Adrenal gland (tissue), 5 donors: ENCODE data around the gene LRRC55.

Experiments used
- CTCF ChIP-seq, 6 experiments: fragments of 450-650 bp in 4 of 6; fragments of 200-600 bp in 2 of 6; sonication (generic) in 1 of 6; IDR thresholded peaks; 1 replicate in 5 of 6; 2 replicates in 1 of 6; pipeline versions ENCODE4 v1.5.1 to v1.8.0; 2016 to 2021; ENCODE audit warnings: antibody characterized with exemption in 6 of 6, mild to moderate bottlenecking in 2 of 6, moderate library complexity in 1 of 6
- POLR2A ChIP-seq, 2 donors: fragments of 450-650 bp; IDR thresholded peaks; one replicate each; pipeline ENCODE4 v1.6.1; 2017; ENCODE audit warnings: antibody characterized with exemption in 2 of 2, mild to moderate bottlenecking in 2 of 2, moderate library complexity in 1 of 2
- donor health status: DM: no; HTN: no; CAD: no.

- TF ChIP-seq CTCF (IDR thresholded peaks at IDR 0.05): no peak
- TF ChIP-seq POLR2A (IDR thresholded peaks at IDR 0.05): no peak
Measured at GRCh38 chr11:57134284-57134683, 47.5 kb upstream of the LRRC55 start.
